ENCODE measurements around the gene SUV39H1.
"Not testable (repeated sequence)": the region's sequence is repeated elsewhere in the genome, so short reads cannot be mapped to it uniquely, and the experiment has no call there.

SUV39H1 gene

GRCh38 chrX:48685416-48685815 is 11.1 kb upstream of the SUV39H1 start:
- DNase-seq (no peak), ATAC-seq (no peak)

GRCh38 chrX:48688531-48689150 is 7.9 kb upstream of the SUV39H1 start:
- ATAC-seq (no peak), DNase-seq (no peak)

- no peak for DNase-seq
- ATAC-seq = no peak
Measured at GRCh38 chrX:48689208-48689920, 7.2 kb upstream of the SUV39H1 start.

- not testable (repeated sequence) for DNase-seq, ATAC-seq
Measured at GRCh38 chrX:48691746-48692145, 4.8 kb upstream of the SUV39H1 start.

GRCh38 chrX:48694776-48695533 is 1.6 kb upstream of the SUV39H1 start:
- no peak for DNase-seq

GRCh38 chrX:48695534-48695896 is 1.0 kb upstream of the SUV39H1 start:
- no peak for ATAC-seq
- DNase-seq = no peak

More at GRCh38 chrX:48694776-48695533, 1.6 kb upstream of the SUV39H1 start:
- ATAC-seq = no peak

- DNase-seq = no peak
- peak; percentile 1 for ATAC-seq
Measured at GRCh38 chrX:48695925-48696300, 621 bp upstream of the SUV39H1 start.

GRCh38 chrX:48696909-48697727 is 584 bp downstream of the SUV39H1 start:
- DNase-seq (peak; percentile 60), ATAC-seq (peak; percentile 25)

- no peak for DNase-seq
- no peak for ATAC-seq
Measured at GRCh38 chrX:48698306-48698705, 1.8 kb downstream of the SUV39H1 start.

GRCh38 chrX:48700246-48700645 is 3.7 kb downstream of the SUV39H1 start:
- DNase-seq (no peak), ATAC-seq (no peak)

- ATAC-seq (no peak), DNase-seq (no peak)
Measured at GRCh38 chrX:48700951-48701653, 4.6 kb downstream of the SUV39H1 start.

GRCh38 chrX:48702032-48702431 is 5.5 kb downstream of the SUV39H1 start:
- ATAC-seq (no peak), DNase-seq (no peak)

GRCh38 chrX:48702716-48703115 is 6.2 kb downstream of the SUV39H1 start:
- no peak for DNase-seq
- no peak for ATAC-seq

- ATAC-seq = no peak
- no peak for DNase-seq
Measured at GRCh38 chrX:48703228-48703627, 6.7 kb downstream of the SUV39H1 start.

- no peak for DNase-seq
- no peak for ATAC-seq
Measured at GRCh38 chrX:48703642-48704481, 7.3 kb downstream of the SUV39H1 start.

GRCh38 chrX:48705871-48706270 is 9.3 kb downstream of the SUV39H1 start:
- no peak for DNase-seq
- no peak for ATAC-seq

GRCh38 chrX:48709522-48710112 is 13.1 kb downstream of the SUV39H1 start:
- DNase-seq = no peak
- no peak for ATAC-seq

GRCh38 chrX:48711162-48711928 is 14.8 kb downstream of the SUV39H1 start:
- ATAC-seq (no peak), DNase-seq (no peak)

GRCh38 chrX:48711929-48712505 is 15.5 kb downstream of the SUV39H1 start:
- ATAC-seq (no peak), DNase-seq (no peak)

Data from stimulated activated naive CD8-positive, alpha-beta T cell treated with anti-CD3 and anti-CD28 coated beads, Interleukin-15, Interleukin-2, amounts not matched to agents 100 U/mL and 50 U/mL, for 24 hours (primary cell).